Umbilical cord (tissue), 2 donors: Measurements from ENCODE around the gene CHD5. TPM values are rescaled to one million over a fixed set of nuclear protein-coding genes. Genes with fewer than 3 reads are reported as not detected.
"Not testable (repeated sequence)": the region's sequence is repeated elsewhere in the genome, so short reads cannot be mapped to it uniquely, and the experiment has no call there.

Experiments used
- DNase-seq: peaks from one replicate; pipeline ENCODE4 v3.0.0-alpha.2; 2015; ENCODE audit warnings: low spot score
- total RNA-seq: library from RNA; depleted of rRNA; stranded (reverse); fragments of >200 nt; gene quantifications from one replicate; pipeline ENCODE4 v1.2.3, GENCODE V29; 2014; ENCODE audit warnings: low replicate concordance; ENCODE audit not compliant: insufficient read depth

Gene CHD5
- total RNA-seq, 1 donor from 2014 or later, result 2.4 TPM

- no peak for DNase-seq
Observed at GRCh38 chr1:6065093-6065858, 114.8 kb downstream of the CHD5 start.

- not testable (repeated sequence) for DNase-seq
Observed at GRCh38 chr1:6063532-6064053, 116.5 kb downstream of the CHD5 start.

GRCh38 chr1:6062670-6063069 is 117.5 kb downstream of the CHD5 start:
- no peak for DNase-seq

GRCh38 chr1:6059866-6060265 is 120.3 kb downstream of the CHD5 start:
- no peak for DNase-seq

DNA sequence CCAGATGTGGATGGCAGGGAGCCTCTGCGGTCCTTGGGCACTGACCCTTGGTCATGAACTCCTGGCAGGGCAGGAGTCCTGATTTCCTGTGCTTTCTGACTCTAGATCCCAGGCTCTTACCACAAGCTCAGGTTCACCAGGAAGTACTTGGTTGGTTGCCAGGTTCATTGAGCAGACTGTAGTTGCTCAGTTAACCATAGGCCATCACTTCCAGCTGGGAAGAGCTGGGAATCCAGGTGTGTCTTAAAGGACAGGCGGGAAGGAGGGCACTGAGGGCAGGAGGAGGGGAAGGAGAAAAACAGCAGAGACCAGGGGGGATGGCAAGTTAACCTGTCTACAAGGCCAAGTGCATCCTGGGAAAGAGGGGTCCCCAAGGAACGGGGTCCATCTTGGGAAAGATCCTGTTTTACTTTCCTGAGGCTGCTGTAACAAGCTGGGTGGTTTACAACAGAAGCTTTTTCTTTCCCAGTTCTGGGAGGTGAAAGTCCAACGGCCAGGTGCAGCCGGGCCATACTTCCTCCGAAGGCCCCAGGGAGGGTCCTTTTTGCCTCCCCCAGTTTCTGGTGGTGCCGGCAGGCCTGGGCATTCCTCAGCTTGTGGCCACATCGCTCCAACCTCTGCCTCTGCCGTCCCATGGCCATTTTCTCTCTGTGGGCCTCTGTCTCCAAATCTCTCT is 122.8 kb downstream of the CHD5 start:
- DNase-seq, result no peak

- DNase-seq, result no peak
Observed at GRCh38 chr1:6056572-6056948, 123.6 kb downstream of the CHD5 start.

- no peak for DNase-seq
Observed at GRCh38 chr1:6054596-6054995, 125.5 kb downstream of the CHD5 start.

DNA sequence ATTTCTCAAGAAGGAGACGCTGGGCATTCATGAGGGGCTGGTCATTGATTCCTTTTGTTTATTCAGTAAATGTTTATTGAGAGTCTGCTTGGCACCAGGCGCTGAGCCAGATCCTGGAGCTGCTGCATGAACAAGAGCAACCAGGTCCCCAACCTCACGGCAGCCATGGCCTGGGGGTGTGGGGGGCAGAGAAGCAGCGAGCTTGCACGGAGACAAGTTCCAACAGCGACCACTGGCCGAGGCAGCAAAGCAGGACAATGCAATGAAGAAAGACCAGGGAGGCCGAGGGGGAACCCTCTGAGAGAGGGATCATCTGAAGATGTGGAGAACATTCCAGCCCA is 126.9 kb downstream of the CHD5 start:
- DNase-seq, result no peak

- DNase-seq, result peak; percentile 68
Observed at GRCh38 chr1:6052543-6053205, 127.4 kb downstream of the CHD5 start.

Other genes starting within 250 kb of the CHD5 start
- 11.3 TPM for gene NPHP4, start 187.9 kb downstream of the CHD5 start, total RNA-seq
- 4.3 TPM for gene KCNAB2, start 134.4 kb downstream of the CHD5 start, total RNA-seq
- 196 TPM for gene RPL22, start 19.3 kb upstream of the CHD5 start, total RNA-seq
- 11.1 TPM for gene RNF207, start 25.8 kb upstream of the CHD5 start, total RNA-seq
- 36.4 TPM for gene ICMT, start 55.6 kb upstream of the CHD5 start, total RNA-seq
- gene HES3, start 63.9 kb upstream of the CHD5 start, total RNA-seq, result not detected
- 17.6 TPM for gene GPR153, start 80.8 kb upstream of the CHD5 start, total RNA-seq
- 7.5 TPM for gene ACOT7, start 213.4 kb upstream of the CHD5 start, total RNA-seq
- 0.24 TPM for gene HES2, start 239.6 kb upstream of the CHD5 start, total RNA-seq
- 0.24 TPM for gene ESPN, start 244.5 kb upstream of the CHD5 start, total RNA-seq